KOPT-K1 (cell line): ENCODE data around the gene ABHD17C.

Experiments
- H3K27ac ChIP-seq: fragments of 200-600 bp; sonication (generic); 2 replicates; pipeline ENCODE4 v1.5.1; 2016; ENCODE audit warnings: antibody characterized with exemption, mild to moderate bottlenecking, low read depth, low read length; ENCODE audit not compliant: poor library complexity, severe bottlenecking
- H3K36me3 ChIP-seq: fragments of 200-600 bp; sonication (generic); 2 replicates; pipeline ENCODE4 v1.5.1; 2017; ENCODE audit warnings: antibody characterized with exemption, mild to moderate bottlenecking, low read length, moderate library complexity; ENCODE audit not compliant: insufficient read depth
- H3K9me3 ChIP-seq: fragments of 200-600 bp; sonication (generic); 2 replicates; pipeline ENCODE4 v1.5.1; 2017; ENCODE audit warnings: antibody characterized with exemption, low read length, mild to moderate bottlenecking; ENCODE audit not compliant: insufficient read depth, poor library complexity, severe bottlenecking

ABHD17C gene

DNA sequence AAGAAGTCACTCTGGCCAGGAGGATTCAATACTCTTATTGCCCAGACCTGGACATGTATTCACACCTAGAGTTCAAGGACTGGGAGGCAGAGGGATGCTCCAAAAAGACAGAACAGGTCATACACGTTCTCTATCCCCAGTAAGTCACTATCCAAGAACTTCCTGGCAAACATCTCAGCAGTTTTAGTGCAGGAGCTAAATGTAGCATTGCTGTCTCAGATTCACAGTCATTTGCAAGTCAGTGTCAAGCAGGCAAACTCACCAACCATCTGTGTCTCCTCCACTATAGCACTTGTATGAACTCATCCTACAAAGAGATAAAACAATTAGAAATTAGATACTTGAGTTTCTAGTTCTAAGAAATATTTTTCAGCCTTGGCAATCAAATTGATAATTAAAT is 38.4 kb downstream of the ABHD17C start:
- no peaks in the 10 kb centered on the region for H3K36me3 ChIP-seq
- no peak overlapping the region for H3K27ac ChIP-seq
- H3K9me3 ChIP-seq: no peaks in the 10 kb centered on the region

- no peaks in the 10 kb centered on the region for H3K9me3 ChIP-seq
- no peaks in the 10 kb centered on the region for H3K36me3 ChIP-seq
- H3K27ac ChIP-seq: no peak overlapping the region
Observed at GRCh38 chr15:80735344-80735743, 40.2 kb downstream of the ABHD17C start.

GRCh38 chr15:80736560-80736959 is 41.5 kb downstream of the ABHD17C start:
- Histone ChIP-seq H3K27ac (no peak overlapping the region), H3K36me3 (no peaks in the 10 kb centered on the region), H3K9me3 (no peaks in the 10 kb centered on the region)

DNA sequence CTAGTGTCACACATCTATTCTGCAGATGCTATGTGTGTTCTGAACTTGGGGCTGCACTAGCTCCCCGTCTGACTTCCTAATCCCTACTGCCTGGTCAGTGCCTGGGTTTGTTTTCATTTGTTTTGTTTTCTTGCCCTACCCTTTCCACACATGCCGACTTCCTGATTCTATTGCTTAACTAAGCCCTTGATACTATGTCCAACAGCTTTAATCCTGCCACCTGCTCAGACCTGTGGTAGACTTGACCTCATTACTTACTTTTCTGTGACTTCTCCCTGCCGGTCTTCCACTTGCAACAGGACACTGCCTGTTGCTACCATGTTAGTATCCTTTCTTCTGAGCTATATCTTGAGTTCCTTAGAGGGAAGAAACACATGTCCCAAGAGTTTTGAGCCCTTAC is 44.8 kb downstream of the ABHD17C start:
- no peaks in the 10 kb centered on the region for H3K36me3 ChIP-seq
- no peak overlapping the region for H3K27ac ChIP-seq
- H3K9me3 ChIP-seq: no peaks in the 10 kb centered on the region

DNA sequence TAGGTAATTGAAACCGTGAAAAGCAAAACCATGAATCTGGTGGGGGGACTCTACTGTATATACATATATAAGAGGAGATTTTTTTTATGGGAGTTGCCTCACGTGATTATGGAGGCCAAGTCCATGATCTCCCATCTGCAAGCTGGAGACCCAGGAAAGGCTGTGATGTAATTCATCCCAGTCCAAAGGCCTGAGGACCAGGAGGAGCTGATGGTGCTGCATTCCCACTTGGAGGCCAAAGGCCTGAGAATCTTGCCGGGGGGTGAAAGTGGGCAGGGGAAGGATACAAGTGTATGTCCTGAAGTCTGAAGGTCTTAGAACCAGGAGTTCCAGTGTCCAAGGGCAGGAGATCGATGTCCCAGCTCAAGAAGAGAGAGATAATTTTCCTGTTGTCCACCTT is 47.0 kb downstream of the ABHD17C start:
- Histone ChIP-seq H3K27ac (no peak overlapping the region), H3K9me3 (peaks cover 13% of the 10 kb centered on the region), H3K36me3 (no peaks in the 10 kb centered on the region)

GRCh38 chr15:80743189-80743833 is 48.2 kb downstream of the ABHD17C start:
- H3K27ac ChIP-seq: no peak overlapping the region
- H3K9me3 ChIP-seq: peaks cover 13% of the 10 kb centered on the region
- no peaks in the 10 kb centered on the region for H3K36me3 ChIP-seq

DNA sequence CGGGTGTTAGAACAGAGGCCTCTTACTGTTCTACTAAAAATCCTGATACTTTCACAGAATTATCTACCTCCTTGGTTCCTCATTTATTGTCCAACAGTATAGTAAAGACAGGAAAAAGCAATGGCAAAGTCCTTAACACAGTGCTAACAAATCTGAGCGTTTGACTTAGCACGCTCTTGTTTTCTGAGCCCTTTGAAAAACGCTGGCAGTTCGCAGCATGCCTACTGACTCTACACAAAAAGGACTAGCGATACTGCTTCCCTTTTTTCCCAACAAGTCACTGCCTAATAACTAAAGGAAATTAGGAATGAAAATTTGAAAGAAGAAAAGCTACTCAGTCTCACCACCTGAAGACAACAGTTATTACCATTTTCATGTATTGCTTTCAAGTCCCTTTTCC is 49.3 kb downstream of the ABHD17C start:
- H3K36me3 ChIP-seq: no peaks in the 10 kb centered on the region
- peaks cover 13% of the 10 kb centered on the region for H3K9me3 ChIP-seq
- H3K27ac ChIP-seq: no peak overlapping the region

GRCh38 chr15:80744826-80745225 is 49.7 kb downstream of the ABHD17C start:
- no peak overlapping the region for H3K27ac ChIP-seq
- peaks cover 13% of the 10 kb centered on the region for H3K9me3 ChIP-seq
- H3K36me3 ChIP-seq: no peaks in the 10 kb centered on the region

GRCh38 chr15:80745888-80746287 is 50.8 kb downstream of the ABHD17C start:
- H3K27ac ChIP-seq: no peak overlapping the region
- H3K36me3 ChIP-seq: no peaks in the 10 kb centered on the region
- H3K9me3 ChIP-seq: peaks cover 13% of the 10 kb centered on the region

DNA sequence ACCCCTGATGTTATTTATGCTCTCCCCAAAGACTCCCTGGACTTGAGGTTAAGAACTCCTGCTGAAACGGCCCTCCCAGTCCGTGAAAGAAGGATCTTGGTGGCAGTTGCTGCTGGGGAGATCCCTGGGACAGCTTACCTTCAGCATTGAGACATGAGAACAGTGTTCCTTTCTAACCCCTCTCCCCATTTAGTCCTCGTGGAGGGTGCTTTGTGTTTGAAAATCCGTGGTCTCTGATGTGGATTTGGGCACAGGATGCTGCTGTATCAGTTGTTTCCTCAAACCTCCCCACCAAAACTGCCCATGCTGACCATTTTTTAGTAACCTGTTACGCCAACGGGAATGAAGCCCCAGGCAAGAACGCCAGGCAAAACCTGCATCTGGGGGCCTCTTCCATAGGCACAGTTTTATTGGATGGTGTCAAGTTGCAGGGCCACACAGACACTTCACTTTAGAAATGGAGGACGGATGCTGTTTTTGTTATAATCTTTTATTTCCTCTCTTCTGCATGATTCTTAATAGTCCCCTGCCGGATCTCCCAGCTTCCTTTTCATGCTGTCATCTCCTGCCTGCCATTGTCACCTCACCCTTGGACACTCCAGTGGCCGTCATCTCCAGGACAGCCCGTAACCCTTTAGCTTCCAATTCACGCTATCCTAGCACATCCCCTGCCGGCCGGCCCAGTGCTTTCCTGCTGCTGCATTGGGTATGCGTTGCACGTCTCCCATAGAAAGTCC is 52.4 kb downstream of the ABHD17C start:
- Histone ChIP-seq H3K27ac (no peak overlapping the region), H3K36me3 (no peaks in the 10 kb centered on the region), H3K9me3 (peaks cover 13% of the 10 kb centered on the region)

DNA sequence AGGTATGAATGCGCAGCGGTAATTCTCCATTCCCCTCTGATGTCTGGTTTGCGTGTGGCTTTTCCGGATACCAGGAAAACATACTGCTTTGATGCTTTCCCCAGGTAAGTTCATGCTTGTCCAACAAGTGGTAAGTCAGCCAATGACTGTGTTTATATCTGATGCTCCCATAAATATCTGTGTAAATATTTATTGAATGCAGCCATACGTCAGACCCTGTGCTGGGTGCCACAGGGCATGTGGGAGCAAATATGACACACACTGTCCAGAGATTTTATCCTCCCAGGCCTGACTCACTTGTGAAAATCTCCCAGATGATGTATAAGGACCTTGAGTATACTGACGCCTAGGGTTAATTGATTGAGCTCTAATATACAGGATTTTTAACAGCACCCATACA is 54.5 kb downstream of the ABHD17C start:
- peaks cover 13% of the 10 kb centered on the region for H3K9me3 ChIP-seq
- no peaks in the 10 kb centered on the region for H3K36me3 ChIP-seq
- no peak overlapping the region for H3K27ac ChIP-seq

GRCh38 chr15:80750575-80750974 is 55.5 kb downstream of the ABHD17C start:
- H3K27ac ChIP-seq: no peak overlapping the region
- H3K9me3 ChIP-seq: peaks cover 11% of the 10 kb centered on the region
- H3K36me3 ChIP-seq: no peaks in the 10 kb centered on the region

- no peak overlapping the region for H3K27ac ChIP-seq
- H3K36me3 ChIP-seq: no peaks in the 10 kb centered on the region
- no peaks in the 10 kb centered on the region for H3K9me3 ChIP-seq
Observed at GRCh38 chr15:80752204-80752603, 57.1 kb downstream of the ABHD17C start.

DNA sequence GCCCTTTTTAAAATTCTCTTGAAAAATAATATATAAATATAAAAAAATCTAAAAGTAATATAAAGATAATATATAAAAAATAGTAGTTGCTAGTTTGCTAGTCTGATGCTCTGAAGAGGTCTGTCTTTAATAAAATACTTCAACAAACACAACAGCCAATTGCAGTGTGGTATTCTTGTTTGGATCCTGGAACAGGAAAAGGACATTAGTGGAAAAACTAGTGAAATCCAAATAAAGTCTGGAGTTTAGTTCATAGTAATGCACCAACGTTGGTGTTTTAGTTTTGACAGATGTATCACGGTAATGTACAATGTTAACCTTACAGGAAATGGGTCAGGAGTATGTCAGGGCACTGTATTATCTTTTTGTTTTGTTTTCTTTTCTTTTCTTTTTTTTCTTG is 58.1 kb downstream of the ABHD17C start:
- Histone ChIP-seq H3K27ac (no peak overlapping the region), H3K36me3 (no peaks in the 10 kb centered on the region), H3K9me3 (no peaks in the 10 kb centered on the region)

- Histone ChIP-seq H3K36me3 (no peaks in the 10 kb centered on the region), H3K9me3 (no peaks in the 10 kb centered on the region), H3K27ac (no peak overlapping the region)
Observed at GRCh38 chr15:80754014-80754413, 58.9 kb downstream of the ABHD17C start.

- Histone ChIP-seq H3K36me3 (no peaks in the 10 kb centered on the region), H3K27ac (no peak overlapping the region), H3K9me3 (no peaks in the 10 kb centered on the region)
Observed at GRCh38 chr15:80755885-80756284, 60.8 kb downstream of the ABHD17C start.
